Activated CD8-positive, alpha-beta memory T cell treated with anti-CD3 and anti-CD28 coated beads for 1 hour (primary cell): ENCODE measurements around the gene ABCC6.
"Not testable (repeated sequence)": the region's sequence is repeated elsewhere in the genome, so short reads cannot be mapped to it uniquely, and the experiment has no call there.

ENCODE experiments used
- DNase-seq, 2 donors: peaks; one replicate each; pipeline ENCODE4 v3.0.0-alpha.2; 2020; ENCODE audit warnings: low read depth in 1 of 2; ENCODE audit errors: extremely low read depth in 1 of 2

Gene ABCC6

GRCh38 chr16:16223662-16224241 lies 458 bp upstream of the ABCC6 start:
- DNase-seq, result not testable (repeated sequence)

DNA sequence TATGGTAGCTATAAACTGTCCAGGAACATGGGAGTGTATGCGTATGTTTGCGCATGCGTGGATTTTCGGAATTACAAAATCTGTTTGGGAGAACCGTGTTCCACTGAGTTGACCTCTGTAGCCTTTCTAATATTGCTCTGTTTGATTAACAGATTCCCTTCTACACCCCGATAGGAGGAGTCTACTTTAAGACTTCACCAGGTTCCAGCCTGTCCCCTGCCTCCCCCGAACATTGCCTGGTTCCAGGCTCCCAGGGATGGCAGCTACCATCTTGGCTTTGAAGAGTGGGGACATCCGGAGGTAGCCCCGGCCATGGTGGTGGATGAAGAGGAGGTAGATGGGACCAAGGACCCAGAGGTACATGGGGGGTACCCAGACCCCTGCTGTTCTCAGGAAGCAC lies 1.9 kb downstream of the ABCC6 start:
- DNase-seq, result not testable (repeated sequence)

DNA sequence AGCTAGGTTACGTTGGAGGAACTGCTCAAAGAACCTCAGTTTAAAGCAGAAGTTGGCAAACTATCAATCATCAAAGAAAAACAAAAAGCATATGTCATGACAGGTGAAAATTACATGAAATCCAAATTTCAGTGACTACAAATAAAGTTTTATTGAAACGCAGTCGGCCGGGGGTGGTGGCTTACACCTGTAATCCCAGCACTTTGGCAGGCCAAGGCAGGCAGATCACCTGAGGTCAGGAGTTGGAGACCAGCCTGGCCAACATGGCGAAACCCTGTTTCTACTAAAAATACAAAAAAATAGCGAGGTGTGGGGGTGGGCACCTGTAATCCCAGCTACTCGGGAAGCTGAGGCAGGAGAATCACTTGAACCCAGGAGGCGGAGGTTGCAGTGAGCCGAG lies 2.8 kb downstream of the ABCC6 start:
- DNase-seq, result not testable (repeated sequence)

- DNase-seq, result not testable (repeated sequence)
Observed at GRCh38 chr16:16218787-16219186, 4.5 kb downstream of the ABCC6 start.

DNA sequence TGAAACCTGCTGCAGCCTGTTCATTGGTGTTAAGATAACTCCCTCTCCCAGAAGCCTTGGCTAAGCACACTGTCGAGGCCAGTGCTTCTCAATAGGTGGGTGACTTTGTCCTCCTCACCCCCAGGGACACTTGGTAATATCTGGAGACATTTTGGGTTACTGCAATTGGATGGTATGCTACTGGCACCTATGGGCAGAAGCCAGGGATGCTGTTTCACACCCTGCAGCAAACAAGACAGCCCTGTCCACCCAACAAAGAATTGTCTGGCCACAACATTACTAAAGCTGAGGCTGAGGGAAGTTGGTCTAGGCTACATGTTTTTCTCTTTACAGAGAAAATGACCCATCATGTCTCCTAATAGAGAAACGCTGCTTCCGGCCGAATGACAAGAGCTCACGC lies 4.9 kb downstream of the ABCC6 start:
- DNase-seq, result not testable (repeated sequence)

DNA sequence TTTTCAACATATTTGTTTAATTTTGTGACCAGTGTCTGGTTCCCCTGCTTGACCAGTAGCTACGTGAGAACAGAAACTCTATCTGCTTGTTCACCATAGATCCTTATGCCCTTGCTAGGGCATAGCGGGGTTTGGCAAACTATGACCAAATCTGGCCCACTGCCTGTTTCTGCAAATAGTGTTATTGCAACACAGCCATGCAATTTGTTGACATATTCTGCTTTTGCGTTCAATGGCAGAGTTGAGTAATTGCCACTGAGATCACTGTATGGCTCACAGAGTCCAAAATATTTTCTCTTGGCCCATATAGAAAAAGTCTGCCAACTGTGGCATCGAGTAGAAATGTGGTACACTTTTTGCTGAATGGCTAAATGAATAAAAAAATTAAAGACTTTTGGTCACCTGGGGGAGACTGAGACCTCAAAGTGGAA lies 9.4 kb downstream of the ABCC6 start:
- not testable (repeated sequence) for DNase-seq

DNA sequence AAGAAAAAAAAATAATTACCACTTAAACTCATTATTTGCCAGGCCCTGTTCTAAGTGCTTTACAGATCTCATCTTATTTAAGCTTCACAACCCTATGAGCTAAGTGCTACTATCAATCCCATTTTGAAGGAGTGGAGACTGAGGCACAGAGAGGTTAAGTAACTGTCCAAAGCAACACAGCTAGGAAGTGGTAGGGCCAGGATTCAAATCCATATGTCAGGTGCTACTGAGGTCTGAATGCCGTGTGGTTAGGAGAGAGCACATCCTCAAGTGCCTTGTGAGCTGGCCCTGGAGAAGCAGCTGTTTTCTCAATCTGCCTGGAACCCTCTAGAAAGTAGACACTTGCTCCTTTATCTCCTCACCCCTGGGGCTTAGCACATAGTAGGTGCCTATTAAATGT lies 11.9 kb downstream of the ABCC6 start:
- DNase-seq, result not testable (repeated sequence)

DNA sequence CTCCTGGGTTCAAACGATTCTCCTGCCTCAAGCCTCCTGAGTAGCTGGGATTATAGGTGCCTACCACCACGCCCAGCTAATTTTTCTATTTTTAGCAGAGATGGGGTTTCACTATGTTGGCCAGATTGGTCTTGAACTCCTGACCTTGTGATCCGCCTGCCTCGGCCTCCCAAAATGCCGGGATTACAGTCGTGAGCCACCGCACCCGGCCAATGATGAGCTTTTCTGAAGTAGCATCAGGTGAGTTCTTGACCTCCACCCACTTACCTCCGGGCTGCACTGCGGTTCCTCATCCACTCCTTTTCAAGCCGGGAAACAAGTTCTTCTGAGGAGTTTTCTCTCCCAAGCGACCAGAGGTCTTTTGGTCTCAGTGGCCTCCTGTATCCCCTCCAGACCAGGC lies 14.8 kb downstream of the ABCC6 start:
- not testable (repeated sequence) for DNase-seq

DNA sequence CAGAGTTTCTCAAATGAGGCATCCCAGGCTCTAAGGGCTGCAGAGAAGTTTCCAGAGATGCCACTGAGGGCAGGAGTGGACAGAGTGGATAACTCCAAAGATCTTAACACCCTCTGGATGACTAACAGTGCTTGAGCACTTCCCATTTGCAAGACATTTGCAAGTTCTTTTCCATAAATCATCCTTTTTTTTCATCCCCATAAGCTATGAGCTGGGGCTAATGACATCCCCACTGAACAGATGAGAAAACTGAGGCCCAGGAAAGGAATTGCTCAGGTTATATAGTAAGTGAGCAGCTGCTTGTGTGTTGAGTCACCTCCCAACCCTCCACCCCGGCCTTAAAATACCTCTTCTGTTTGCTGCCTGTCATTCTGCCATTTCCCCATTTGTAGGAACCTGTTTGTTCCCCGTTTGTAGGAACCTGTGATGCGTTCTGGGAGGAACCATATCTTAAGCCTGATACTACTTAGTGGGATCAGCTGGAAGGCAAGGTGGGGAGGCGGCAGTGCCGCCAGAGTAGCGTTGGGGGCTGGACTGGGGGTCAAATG lies 15.4 kb downstream of the ABCC6 start:
- not testable (repeated sequence) for DNase-seq

- not testable (repeated sequence) for DNase-seq
Observed at GRCh38 chr16:16207097-16207786, 16.1 kb downstream of the ABCC6 start.

- DNase-seq, result not testable (repeated sequence)
Observed at GRCh38 chr16:16205864-16206263, 17.4 kb downstream of the ABCC6 start.

GRCh38 chr16:16204552-16204951 lies 18.7 kb downstream of the ABCC6 start:
- DNase-seq, result not testable (repeated sequence)

DNA sequence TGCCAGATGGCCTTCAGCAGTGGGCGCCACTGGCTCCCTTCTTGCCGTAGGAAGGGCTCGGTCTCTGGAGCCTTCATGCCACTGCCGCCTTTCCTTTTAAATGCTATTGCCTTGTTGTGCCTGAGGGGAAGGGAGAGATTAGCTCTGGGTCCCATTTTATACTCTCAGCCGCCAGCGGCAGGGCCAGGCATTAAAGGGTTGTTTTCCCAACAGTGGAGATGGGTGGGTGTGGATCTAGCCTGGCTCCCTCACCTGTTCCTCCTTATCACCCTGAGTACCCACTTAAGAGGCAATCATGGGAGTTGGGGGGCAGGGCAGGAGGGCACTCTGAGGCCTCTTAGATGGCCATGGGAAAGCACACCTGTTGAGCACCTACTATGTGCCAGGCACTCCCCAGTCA lies 19.8 kb downstream of the ABCC6 start:
- not testable (repeated sequence) for DNase-seq

GRCh38 chr16:16202400-16203143 lies 20.7 kb downstream of the ABCC6 start:
- not testable (repeated sequence) for DNase-seq

DNA sequence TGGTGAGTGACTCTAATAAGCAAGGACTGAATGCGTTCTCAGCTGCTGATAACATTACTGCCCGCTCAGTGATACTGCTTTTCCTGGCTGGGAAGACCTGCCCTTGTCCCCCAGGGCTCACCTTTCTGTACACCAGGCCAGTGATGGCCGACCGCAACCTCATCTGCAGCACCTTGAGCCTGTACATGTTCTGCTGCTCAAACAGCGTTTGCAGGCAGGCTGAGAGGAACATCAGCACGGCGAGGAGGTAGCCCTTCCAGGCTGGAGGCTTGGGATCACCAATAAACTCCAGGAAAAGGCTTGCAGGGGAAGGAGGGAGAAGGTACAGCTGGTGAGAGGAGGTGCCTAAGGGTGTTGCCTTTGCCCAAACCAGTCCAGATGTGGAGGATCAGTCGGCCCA lies 21.4 kb downstream of the ABCC6 start:
- DNase-seq, result not testable (repeated sequence)

DNA sequence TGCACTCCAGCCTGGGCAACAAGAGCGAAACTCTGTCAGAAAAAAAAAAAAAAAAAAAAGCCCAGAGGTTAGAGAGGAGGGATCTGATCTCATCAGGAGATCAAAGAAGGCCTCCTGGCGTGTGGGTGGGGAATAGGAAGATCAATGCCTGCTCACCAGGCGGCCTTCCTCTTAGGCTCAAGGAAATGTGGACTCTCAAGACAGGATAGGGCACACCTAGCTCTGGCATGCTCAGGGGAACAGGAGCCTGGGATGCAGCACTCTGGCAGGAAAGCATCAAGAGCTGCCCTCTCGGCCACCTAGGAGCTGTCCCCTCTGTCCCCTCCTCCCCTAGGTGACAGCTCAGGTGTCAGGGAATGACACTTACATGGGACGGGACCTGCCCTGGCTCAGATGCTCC lies 22.9 kb downstream of the ABCC6 start:
- not testable (repeated sequence) for DNase-seq

DNA sequence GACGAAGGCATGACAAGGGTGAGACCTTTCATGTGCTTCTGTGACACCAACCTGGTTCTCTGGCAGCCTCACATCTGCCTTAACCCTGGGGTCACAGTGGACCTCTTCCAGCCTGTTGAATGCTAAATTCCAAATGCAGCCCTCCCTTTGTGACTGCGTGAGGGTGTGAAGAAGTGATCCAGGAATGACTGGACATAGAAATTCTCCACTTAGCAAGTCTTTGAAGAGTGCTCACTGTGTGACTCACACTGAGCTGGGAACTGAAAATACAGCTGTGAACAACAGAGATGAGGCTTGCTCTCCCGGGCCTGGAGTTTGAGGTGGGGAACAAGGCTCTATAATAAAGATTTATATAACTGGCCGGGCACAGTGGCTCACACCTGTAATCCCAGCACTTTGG lies 23.9 kb downstream of the ABCC6 start:
- DNase-seq, result not testable (repeated sequence)

DNA sequence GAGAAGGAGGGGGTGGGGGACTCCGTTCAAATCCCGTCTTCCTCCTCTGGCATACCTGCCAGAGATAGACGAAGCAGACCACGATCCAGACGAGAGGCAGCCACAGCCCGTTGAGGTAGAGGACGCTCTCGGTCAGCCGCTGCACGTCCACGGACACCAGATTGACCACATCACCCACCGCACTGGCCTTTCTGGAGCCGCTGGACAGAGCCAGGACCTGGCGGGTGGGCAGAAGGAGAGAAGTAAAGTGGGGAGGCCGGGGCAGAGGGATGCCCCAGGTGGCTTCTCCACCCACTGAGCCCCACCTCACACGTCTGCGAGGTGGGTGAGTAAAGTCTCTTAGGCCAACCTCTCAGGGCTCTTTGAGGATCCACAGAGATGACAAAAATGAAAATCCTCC lies 25.3 kb downstream of the ABCC6 start:
- DNase-seq, result no peak

DNA sequence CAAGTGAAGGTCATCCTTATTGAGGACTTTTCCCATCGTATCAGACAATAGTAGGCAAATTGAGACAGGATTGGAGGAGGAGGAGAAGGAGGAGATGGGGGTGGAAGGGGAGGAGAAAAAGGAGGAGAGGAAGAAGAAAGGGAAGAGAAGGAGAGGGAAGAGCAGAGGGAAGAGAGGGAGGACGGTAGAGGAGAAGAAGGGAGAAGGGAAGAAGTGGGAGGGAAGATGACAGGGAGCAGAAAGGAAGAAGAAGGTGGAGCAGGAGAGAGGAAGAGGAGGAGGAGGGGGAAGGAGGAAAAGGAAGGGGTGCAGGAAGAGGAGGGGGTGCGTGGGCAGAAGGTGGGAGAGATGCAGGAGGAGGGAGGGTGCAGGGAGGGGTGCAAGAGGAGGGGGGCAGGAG lies 26.0 kb downstream of the ABCC6 start:
- no peak for DNase-seq

GRCh38 chr16:16196099-16196498 lies 27.2 kb downstream of the ABCC6 start:
- no peak for DNase-seq

DNA sequence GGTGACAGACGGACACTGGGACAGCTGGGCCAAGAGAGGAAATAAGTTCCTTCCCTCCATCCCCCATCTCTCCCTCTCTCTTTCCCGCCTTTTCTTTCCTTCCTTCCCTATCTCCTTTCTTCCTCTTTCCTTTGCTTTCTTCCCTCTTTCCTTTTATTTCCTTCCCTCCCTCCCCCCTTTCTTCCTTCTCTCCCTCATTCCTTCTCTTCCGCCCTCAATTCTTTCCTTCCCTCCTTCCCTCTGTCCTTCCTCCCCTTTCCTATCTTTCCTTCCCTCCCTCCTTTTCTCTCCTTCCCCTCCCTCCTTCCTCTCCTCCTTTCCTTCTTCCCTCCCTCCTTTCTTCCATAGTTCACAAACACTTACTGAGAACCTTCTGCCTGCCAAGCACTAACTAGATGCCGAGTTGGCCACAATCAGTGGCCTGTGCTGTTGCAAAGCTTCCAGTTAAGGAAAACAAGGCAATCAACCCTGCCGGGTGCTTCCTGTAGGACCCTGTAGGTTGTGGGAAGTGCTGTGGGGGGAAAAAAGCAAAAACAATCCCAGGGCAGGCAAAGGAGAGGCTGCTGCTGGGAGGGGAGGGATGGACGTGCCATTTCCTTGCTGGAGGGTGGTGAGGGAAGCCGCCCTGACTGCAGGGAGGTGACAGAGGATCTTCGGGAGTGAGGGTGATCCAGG lies 31.7 kb downstream of the ABCC6 start:
- no peak for DNase-seq
